ENCODE measurements around the gene GAPT. TPM values are rescaled to one million over a fixed set of nuclear protein-coding genes. Genes with fewer than 3 reads are reported as not detected.
A peak's percentile ranks its signal among the peaks of the same experiment; 100 is the strongest.

Gene GAPT
- 0.31 TPM for total RNA-seq

DNA sequence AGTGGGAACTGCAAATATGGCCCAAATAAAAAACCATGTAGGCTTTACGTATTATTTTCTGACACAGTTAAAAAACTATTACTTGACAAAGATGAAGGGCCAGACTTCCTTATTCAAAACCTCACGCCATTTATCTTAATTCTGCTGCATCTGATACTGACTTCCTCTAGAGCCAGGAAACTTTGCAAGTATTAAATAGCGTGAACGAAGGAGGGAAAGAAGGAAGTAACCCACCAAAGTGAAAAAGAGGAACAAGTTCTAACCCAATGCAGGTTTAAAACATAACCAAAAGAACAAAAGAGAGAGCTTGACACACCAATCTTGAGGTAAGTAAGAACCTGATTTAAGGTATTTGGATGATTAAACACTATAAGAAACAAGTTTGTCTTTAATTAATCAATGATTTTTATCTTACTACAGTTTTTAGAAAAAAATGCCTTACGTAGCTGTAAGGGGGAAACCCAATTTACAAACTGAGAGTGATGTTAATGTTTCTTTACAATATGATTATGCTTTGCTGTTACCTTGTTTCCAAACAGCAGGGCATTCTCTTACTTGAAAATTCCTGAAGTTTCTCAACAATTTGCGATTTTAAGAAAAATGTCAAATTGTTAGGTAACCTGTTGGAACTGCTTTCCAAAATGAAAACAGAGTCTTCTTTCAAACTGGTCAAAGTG lies at the start of gene GAPT:
Gene GAPT (plus strand): TSS at position 220 of the 677 bp plus-strand sequence. CDS start 3,102 bp downstream, outside the sequence.
- DNase-seq: no peak

DNA sequence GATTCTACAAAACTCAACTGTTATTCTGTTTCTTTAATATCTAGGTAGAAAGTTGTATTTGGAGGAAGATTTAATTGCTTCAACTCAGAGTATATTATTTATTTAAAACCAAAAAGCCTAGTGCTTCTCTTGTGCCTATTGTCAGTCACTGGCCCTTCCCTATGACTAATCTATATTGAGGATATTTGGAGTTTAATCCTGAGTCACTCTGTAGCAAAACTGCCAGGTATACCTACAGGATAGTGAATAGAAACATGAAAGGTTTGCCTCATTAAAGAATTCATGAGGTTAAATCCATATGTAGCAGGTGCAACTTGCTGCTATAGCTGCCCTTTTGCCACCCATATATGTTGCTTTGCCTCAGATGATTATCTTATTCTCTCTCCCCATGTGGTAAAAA lies 46.4 kb upstream of the GAPT start:
- DNase-seq: no peak

DNA sequence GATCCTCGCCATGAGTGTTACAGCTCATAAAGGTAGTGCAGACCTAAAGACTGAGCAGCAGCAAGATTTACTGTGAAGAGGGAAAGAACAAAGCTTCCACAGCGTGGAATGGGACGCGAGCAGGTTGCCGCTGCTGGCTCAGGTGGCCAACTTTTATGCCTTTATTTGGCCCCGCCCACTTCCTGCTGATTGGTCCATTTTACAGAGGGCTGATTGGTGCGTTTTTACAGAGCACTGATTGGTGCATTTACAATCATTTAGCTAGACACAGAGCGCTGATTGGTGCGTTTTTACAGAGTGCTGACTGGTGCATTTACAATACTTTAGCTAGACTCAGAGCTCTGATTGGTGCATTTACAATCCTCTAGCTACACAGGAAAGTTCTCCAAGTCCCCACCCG lies 45.2 kb upstream of the GAPT start:
- DNase-seq: no peak

DNA sequence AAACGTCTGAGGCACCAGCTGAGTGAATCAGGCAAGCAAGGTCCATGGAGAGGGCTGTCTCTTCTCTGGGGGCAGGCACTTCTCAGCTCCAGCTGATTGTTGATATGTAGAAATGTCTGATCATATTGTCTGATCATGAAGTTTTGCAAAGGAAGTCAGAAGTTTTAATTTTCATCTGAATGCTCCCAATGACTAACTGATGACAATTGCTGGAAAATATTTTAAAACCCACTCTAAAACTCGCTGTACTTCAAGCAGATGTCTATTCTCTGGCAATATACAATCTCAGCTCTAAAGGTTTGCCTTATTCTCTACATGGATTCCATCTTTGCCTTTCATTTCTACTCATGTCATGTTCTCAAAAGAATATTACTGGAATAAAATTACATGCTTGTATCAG lies 44.0 kb upstream of the GAPT start:
- DNase-seq: no peak

DNA sequence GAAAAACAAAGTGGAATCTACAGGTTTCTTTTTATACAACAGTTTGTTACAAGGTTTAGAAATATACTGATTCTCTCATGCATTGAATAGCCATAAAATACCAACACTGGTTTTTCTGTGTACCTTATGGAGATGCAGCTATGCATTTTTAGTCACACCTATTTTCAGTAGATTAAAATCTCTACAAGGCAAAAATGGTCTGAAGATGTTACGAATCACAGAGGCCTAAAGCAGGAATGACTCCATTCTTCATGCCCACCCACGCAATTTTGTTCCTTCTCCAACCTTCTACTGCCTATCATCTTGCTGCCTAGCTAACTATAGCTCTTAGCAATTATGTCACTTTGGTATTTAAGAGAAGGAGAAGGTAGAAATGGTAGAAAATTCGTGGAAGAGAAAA lies 41.2 kb upstream of the GAPT start:
- no peak for DNase-seq

DNA sequence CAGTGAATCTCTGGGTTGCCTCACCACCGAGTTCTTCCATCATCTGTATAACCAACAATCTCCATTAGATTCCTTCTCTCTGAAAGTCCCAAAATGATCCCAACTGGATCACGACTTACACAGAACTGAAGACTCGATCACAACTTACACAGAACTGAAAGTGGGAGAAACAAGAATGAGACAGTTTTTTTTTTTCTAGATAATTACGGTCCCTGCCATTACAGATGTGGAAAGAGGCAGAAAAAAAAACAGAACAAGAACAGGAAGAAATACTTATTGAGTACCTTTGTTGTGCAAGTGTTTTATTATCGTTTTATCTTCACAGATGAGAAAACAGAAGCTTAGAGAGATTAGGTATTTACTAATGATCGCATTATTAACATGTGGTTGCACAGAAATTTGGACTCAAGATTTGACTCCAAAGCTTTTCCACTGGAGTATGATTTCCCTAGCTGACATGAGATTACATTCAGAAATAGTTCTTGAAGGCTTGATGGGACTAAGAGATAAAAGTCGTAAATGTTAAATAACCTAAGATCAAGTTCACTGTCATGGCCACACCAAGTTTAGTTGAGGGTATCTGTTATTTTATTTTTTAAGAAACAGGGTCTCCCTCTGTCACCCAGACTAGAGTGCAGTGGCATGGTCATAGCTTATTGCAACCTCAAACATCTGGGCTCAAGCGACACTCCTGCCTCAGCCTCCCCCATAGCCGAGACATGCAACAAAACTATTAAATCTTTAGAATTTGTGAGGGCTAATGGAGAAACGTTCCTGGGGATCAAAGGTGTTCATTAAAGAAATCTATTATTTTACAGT lies 40.2 kb upstream of the GAPT start:
- DNase-seq: no peak

DNA sequence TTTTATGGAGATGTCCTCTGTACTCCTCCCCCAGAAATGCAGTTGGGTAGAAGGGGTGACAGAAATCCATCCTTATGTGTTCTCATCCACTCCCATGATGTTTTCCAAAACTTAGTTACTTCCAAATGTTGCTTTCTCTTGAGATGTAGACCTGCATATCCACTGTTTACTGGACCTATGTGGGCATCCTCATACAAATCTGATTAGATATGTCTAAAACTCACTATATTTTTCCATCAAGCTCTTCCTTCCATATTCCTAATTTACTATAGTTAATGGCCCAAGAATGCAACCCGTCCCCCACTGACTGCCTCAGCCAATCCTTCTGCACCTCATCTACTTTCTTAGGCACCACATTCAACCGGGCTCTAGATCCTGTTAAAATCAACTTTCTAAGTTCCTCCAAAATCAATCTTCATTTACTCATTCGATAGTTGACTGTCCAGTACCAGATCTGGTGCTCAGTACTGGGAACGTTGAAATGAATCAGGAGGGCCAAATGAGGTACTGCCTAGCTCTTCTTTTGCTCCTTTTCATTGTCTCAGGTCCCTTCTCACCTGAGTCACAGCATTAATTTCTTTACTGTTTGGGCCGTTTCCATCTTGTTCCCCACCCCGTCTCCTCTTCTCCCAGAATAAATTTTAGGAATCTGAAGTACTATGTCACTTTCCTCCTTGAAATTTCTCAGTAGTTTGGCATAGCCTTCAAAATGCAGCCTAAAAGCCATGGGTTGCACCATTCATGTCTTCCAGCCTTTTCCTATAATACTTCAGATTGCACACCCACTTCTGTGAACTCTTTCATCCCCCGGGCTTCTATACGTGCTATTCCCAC lies 39.3 kb upstream of the GAPT start:
- no peak for DNase-seq

DNA sequence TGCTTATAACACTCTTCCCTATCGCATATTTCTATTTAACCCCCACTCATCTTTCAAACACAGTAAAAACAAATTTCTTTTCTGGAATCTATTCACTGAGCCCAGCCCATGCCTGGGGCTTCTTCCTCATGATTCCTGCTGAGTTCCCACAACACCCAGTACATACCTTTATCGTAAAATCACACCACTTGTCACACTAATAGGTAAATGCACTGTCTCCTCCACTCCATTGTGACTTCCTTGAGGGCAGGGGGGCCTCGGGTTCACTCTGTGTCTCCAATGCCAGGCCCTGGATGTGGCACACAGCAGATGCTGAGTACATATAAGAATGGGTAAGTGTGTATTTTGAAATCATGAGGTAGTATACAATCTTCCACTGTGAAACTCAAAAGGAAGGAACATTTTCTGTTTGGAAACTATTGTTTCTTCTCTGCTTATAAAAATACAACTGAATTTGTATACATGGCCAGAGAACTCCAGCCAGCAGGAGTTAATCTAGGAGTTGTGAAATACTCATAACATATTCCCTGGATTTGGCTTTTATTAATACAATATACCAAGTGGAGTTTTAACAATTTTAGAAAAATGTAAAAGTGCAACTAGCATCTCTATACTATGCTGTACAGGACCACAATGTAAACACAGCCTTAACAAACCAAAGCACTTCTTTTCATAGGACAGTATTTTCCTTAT lies 38.5 kb upstream of the GAPT start:
- DNase-seq: no peak

DNA sequence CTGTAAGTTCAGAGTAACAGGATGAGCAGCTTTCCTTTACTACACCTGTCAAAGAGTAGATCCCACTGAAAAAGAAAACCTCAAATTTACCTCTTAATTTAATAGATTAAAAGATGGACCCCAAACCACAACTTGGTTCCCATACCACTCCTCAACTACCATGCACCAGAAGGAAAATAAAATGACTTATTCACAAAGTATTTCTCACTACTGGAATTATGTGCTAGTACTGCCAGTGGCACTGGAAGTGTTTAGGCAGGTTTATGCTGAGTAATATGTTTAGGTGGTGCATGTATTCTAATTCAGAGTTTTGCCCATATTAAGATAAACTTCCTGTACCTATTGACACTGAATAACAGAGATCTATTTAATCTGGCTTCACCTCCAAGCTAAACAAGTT lies 37.9 kb upstream of the GAPT start:
- DNase-seq: no peak

DNA sequence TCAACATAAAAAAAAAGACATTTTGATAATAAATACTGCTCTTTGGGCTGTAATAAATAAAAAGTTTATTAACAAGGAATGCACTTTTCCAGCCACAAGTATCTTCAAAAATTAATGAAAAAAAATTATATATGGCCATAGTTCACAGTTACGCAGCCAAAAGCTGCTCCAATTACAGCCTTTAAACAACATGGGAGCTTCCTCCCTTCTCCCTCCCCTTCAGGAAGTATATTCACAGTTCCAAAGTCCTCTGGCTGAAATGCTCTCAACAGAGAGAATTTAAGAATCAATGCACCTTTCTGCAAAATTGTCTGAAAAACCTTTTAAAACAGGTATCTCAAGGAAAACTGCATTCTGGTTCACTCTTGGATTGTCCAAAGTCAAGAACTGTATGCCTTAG lies 37.2 kb upstream of the GAPT start:
- no peak for DNase-seq

DNA sequence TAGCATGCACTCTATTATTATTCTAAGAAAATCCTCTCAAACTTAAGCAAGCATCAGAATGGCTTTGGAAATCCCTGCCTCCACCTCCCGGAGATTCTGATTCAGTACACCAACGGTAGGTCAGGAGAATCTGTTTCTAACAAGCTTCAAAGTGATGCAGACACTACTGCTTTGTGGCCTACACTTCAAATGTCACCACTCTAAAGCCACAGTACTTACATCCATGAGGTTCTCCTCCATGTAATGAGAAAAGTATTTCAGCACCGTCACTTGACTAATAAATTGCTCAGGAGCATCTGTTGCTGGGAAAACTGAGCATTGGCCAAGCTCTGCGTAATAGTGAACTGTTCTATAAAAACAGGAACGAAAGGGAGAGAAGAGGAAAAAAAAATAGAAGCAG lies 36.2 kb upstream of the GAPT start:
- no peak for DNase-seq

DNA sequence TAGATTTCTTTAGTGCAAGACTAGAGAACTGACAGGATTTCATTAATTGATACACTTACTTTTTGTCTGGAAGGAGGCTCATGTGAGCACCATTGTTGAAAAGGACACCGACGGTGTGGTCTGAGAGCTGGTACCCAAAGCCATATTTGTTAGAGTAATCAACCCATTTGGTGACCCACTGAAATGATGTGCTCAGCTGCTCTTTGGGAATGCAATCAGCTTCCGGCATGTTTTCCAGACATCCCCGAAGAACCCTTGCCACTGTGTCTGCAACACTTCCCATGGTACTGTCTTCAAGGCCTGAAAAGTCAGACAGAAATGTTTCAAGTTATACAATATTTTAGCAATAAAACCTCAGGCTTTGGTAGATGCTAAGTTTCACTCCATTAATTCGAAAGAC lies 35.8 kb upstream of the GAPT start:
- no peak for DNase-seq

DNA sequence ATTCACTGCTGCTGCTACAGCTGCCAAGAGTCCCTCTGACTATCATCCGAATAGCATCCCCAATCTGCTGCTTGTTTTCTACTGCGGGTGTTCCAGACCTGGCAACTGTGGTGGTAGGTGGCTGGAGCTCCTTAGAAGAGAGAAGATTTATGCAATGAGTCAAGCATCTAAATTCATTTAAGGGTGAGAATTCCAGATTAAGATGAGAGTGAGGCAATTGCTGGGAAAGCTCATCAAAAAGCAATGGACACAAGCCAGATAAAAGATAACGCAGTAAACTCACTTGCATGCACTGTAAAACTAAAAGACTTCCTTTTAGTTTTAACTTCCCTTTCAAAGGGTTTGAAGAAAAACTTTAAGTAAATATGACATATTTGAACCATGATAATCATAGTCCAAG lies 35.2 kb upstream of the GAPT start:
- DNase-seq: peak; percentile 21

DNA sequence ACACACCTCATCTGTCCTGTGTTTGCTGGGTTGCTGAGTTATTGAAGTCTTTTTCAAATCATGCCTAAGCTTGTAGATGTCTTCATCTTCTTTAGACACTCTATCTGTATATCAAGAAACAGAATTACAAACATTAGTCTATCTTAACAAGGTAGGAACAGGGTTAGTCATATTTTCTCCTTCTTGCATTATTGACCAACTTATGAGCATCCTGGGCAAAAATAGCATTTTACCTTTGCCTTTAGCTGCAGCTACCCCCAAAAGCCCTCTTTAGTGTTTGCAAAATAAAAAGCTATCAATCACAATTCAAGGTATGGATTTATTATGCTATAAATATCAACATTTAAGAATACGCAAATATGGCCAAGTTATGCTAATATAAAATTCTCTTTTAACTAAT lies 34.7 kb upstream of the GAPT start:
- no peak for DNase-seq

DNA sequence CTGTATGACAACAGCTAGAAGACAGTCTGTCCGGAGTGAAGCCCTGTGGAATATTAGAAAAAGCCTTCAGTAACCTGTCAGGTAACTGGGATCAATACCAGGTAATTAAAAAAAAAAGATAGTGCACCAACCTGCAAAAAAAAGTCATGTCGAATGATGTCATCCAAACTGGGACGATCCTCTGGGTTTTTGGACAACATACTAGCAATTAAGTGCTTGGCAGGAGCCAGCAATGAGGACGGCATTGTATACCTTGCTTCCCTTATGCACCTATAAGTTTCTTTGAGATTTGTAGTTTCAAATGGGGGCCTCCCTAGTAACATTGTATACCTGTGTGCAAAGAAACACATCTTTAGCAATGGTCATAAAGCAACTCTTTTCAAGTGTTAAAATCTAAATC lies 34.2 kb upstream of the GAPT start:
- DNase-seq: no peak

DNA sequence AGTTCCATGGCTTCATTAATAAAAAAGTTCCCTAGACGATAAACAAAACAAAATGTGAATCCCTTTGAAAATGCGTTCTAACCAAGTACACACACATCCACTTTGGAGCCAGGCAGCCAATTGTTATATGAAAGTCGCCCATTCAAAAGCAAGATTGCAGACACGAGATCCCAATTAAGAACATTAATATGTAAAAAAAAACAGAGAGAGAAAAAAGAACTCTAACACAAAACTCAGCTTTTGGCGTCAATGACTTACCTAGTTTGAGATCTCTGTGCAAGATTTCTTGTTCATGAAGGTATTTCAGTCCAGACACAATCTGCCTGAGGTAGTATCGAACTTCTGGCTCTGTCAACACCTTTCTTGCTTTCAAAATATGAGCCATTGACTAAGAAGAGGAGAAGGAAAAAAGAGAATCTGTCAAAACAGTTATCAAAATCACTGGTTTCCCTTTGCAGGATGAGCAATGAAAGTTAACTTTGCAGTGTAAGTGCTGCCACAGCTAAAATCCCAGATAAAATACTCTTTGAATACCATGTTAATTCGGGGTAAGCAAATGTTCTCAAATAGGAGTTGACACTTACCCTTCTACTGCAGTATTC lies 33.0 kb upstream of the GAPT start:
- DNase-seq: no peak

DNA sequence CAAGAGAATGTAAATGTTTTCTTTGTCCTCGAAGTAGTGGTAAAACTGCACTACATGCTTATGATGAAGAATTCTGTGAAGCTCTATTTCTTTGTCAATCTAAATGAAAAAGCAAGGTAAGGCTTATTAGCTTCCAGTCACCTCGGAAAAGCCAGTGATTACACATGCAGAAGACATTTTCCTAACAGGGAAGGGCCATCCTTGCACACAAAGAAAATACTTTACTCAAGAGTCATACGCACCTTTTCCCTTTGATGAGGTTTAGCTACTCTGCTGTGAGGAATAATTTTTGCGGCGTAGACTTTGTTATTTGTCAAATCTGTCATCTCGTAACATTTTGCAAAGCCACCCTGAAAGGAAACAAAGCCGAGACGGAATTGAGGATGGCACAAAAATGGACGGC lies 32.5 kb upstream of the GAPT start:
- DNase-seq: no peak

DNA sequence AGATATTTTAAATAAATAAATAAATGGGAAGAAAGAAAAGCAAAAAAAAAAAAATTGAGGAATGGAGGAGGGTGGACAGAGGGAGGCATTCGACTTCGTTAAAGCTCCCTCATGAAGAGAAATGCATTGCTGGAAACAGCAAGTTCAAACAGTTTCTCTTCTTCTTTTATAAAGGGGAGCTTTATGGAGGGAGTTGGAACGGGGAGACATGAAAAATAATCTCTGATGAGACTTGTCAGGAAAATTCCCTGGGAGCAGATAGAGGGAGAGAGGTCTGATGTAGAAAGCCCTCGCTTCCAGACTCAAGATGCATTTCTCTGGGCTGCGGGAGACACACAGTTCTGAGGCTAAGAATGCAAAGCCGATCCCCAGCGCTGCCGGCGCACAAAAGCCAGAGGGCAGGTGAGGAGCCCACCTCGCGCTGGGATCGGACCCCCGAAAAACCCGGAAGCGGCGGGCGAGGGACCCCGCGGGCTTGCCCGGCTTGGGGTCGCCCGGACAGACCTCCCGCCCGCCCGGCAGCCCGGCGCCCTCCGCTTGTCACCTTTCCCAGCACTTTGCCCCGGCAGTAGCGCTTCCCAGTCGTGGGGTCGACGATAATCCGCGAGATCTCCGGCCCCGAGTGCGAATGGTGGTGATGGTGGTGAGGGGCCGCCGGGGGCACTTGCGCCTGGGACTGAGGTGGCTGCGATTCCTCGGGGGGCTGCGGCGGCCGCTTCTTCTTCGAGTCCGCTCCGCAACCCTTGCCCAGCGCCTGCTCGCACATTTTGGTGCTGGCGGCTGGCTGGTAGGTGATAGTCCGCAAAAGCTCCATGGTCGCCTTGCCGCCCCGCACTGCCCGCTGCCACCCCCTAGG lies 31.9 kb upstream of the GAPT start:
- DNase-seq: no peak

DNA sequence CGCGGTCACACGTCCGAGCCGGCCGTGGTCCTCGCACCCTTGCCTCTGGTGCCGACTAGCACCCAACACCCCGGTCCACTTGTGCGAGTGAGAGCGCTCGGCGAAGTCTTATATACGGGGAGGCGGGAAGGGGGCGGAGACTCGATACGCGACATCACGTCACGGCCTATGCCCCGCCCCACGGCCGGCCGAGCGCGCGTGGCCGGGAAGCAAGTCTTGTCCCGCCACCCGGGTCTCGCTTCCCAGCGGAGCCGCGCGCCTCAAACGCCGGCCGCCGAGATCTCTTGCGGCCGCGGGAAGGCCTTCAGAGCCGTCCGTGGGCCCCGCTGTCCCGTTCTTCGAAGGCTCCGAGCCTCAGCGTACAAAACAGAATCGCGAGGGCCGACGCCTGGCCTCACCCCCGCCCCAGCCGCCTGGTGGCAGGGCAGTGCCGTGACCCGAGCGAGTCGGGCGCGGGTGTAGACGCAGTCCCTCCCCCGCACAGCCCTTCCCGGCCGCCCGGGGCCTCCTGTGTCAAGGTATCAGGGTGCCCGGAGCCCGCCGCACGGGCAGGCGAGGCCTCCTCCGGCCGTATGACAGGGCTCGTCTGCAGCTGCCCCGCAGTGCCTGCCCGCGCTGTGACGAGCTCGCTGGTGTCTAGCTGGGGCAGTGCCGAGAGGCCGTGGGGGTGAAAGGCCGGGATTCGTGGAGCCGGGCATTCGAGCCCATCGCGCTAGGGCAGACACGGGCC lies 31.1 kb upstream of the GAPT start, which contains the start of gene PLK2:
Gene PLK2 (minus strand): TSS at position 85 of the 730 bp plus-strand sequence. CDS start 127 bp downstream, outside the sequence.
- peak; percentile 92 for DNase-seq

DNA sequence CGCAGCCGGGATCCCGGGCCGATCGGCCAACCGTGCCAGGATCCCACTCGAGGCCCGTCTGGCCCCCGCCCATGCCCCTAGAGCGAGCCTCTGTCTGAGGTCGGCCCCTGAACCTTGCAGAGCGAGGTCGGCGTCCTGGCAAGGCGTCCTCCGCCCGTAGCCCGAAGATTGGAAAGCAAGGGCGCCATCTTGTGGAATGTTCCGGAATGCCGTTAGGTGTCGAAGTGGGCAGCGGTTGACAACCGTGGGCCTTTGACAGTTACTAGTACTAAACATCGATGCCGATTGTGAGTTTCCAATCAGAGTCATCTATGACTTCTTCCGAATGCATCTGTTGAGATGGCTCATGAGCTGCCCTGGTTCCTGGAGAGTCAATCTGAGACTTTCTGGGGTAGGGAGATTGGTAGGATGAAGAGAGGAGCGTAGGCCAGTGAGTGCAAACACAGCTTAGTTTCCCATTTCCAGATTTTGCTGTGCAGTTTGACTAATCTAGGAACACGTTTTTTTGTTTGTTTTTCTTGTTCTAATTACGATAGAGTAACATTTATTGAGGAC lies 30.4 kb upstream of the GAPT start:
- peak; percentile 75 for DNase-seq
